ENCODE data around the gene GABRB3.
A peak's percentile ranks its signal among the peaks of the same experiment; 100 is the strongest.

GRCh38 chr15:26771578-26772153 lies 1.2 kb downstream of the GABRB3 start:
- peak; percentile 36 for TF ChIP-seq MAX (IDR thresholded peaks at IDR 0.05)
- no peak for TF ChIP-seq RFX5 (IDR thresholded peaks at IDR 0.05; ENCODE audit: borderline replicate concordance, low read depth, low read length)
- peak in 1 of 2 experiments; percentile 20; a peak in 1 of 4 replicates for TF ChIP-seq RAD21 (IDR thresholded peaks at IDR 0.05 in 1 of 2, conservative IDR thresholded peaks at IDR 0.05 in 1 of 2; ENCODE audit: low read depth in 2 of 2, low read length in 2 of 2)

Data from H1 (cell line).